ENCODE results near the gene FANCB.

DNA sequence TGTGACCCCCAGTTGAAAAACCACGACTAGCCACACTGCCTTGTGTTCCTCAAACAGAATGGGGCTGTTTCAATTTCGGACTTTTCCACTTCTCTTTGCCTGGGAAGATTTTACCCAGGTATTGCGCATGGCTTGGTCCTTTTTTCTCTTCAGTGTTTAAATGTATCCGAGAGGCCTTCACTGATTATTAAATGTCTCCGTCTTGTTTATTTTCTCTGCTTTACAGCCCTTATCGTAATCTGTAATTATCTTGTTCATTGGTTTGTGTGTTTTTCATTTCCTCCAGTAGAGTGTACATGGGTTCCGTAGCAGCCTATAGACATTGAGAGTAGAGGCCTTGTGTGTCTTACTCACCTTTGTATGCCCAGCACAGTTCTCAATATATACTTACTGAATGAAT is 2.8 kb upstream of the FANCB start:
- TF ChIP-seq, protein P1, sequence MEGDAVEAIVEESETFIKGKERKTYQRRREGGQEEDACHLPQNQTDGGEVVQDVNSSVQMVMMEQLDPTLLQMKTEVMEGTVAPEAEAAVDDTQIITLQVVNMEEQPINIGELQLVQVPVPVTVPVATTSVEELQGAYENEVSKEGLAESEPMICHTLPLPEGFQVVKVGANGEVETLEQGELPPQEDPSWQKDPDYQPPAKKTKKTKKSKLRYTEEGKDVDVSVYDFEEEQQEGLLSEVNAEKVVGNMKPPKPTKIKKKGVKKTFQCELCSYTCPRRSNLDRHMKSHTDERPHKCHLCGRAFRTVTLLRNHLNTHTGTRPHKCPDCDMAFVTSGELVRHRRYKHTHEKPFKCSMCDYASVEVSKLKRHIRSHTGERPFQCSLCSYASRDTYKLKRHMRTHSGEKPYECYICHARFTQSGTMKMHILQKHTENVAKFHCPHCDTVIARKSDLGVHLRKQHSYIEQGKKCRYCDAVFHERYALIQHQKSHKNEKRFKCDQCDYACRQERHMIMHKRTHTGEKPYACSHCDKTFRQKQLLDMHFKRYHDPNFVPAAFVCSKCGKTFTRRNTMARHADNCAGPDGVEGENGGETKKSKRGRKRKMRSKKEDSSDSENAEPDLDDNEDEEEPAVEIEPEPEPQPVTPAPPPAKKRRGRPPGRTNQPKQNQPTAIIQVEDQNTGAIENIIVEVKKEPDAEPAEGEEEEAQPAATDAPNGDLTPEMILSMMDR (IDR thresholded peaks at IDR 0.05; ENCODE audit: low read length), result no peak
- TF ChIP-seq EZH2 (optimal IDR thresholded peaks at IDR 0.05; ENCODE audit: low read depth, low read length), result no peak
- TF ChIP-seq EZH2phosphoT487 (IDR thresholded peaks at IDR 0.05; ENCODE audit: low read length), result no peak

Measured in MM.1S (cell line).